ENCODE results near the gene GCNT2.
A peak's percentile ranks its signal among the peaks of the same experiment; 100 is the strongest.

The GCNT2 gene

GRCh38 chr6:10655508-10656055 lies 134.4 kb downstream of the GCNT2 start:
- TF ChIP-seq RAD21 (IDR thresholded peaks at IDR 0.05; ENCODE audit: low read depth) (no peak), EP300 (IDR thresholded peaks at IDR 0.05; ENCODE audit: borderline replicate concordance) (no peak), EGR1 (IDR thresholded peaks at IDR 0.05) (no peak), MAX (IDR thresholded peaks at IDR 0.05) (no peak), YY1 (IDR thresholded peaks at IDR 0.05; ENCODE audit: low read depth) (no peak), TCF12 (IDR thresholded peaks at IDR 0.05; ENCODE audit: low read depth) (no peak), CEBPB (IDR thresholded peaks at IDR 0.05) (no peak), TAF1 (IDR thresholded peaks at IDR 0.05; ENCODE audit: low read depth) (no peak), USF1 (IDR thresholded peaks at IDR 0.05) (no peak), ZBTB7A (IDR thresholded peaks at IDR 0.05; ENCODE audit: low read depth) (no peak), REST (IDR thresholded peaks at IDR 0.05; ENCODE audit: low read depth) (no peak), TEAD4 (IDR thresholded peaks at IDR 0.05) (no peak), FOXM1 (IDR thresholded peaks at IDR 0.05; ENCODE audit: borderline replicate concordance, low read depth) (no peak)

GRCh38 chr6:10658910-10659698 lies 138.0 kb downstream of the GCNT2 start:
- TF ChIP-seq TAF1 (IDR thresholded peaks at IDR 0.05; ENCODE audit: low read depth) (no peak), YY1 (IDR thresholded peaks at IDR 0.05; ENCODE audit: low read depth) (no peak), EGR1 (IDR thresholded peaks at IDR 0.05) (no peak), CEBPB (IDR thresholded peaks at IDR 0.05) (no peak), REST (IDR thresholded peaks at IDR 0.05; ENCODE audit: low read depth) (no peak), MAX (IDR thresholded peaks at IDR 0.05) (no peak), EP300 (IDR thresholded peaks at IDR 0.05; ENCODE audit: borderline replicate concordance) (no peak), CREB1 (IDR thresholded peaks at IDR 0.05; ENCODE audit: low read depth) (no peak), USF1 (IDR thresholded peaks at IDR 0.05) (no peak), ZBTB7A (IDR thresholded peaks at IDR 0.05; ENCODE audit: low read depth) (no peak)

GRCh38 chr6:10659699-10660348 lies 138.7 kb downstream of the GCNT2 start:
- peak; percentile 95 for TF ChIP-seq ZBTB7A (IDR thresholded peaks at IDR 0.05; ENCODE audit: low read depth)
- TF ChIP-seq CREB1 (IDR thresholded peaks at IDR 0.05; ENCODE audit: low read depth): no peak
- peak; percentile 57 for TF ChIP-seq MAX (IDR thresholded peaks at IDR 0.05)
- no peak for TF ChIP-seq REST (IDR thresholded peaks at IDR 0.05; ENCODE audit: low read depth)
- peak; percentile 67 for TF ChIP-seq TAF1 (IDR thresholded peaks at IDR 0.05; ENCODE audit: low read depth)
- TF ChIP-seq YY1 (IDR thresholded peaks at IDR 0.05; ENCODE audit: low read depth): peak; percentile 34; the same call in 1 of the 2 replicates

GRCh38 chr6:10662207-10662606 lies 141.1 kb downstream of the GCNT2 start:
- TF ChIP-seq USF1 (IDR thresholded peaks at IDR 0.05): no peak
- no peak for TF ChIP-seq YY1 (IDR thresholded peaks at IDR 0.05; ENCODE audit: low read depth)
